Spinal cord (tissue), 10 donors: Measurements from ENCODE around the gene STAM2. TPM values are rescaled to one million over a fixed set of nuclear protein-coding genes. Genes with fewer than 3 reads are reported as not detected.
"Not testable (repeated sequence)": the region's sequence is repeated elsewhere in the genome, so short reads cannot be mapped to it uniquely, and the experiment has no call there.

Experiments used
- DNase-seq, 6 donors: peaks; one replicate each; pipeline versions ENCODE4 v3.0.0 to v3.0.0-alpha.2; 2013 to 2015; ENCODE audit warnings: low spot score in 6 of 6, low read depth in 4 of 6
- H3K27ac ChIP-seq: one replicate; pipeline ENCODE4 v1.5.1; 2013; ENCODE audit warnings: low read depth, low read length, control low read depth
- H3K27me3 ChIP-seq: one replicate; pipeline ENCODE4 v1.6.1; 2013; ENCODE audit warnings: low read length; ENCODE audit not compliant: control insufficient read depth, insufficient read depth
- H3K36me3 ChIP-seq: one replicate; pipeline ENCODE4 v1.6.1; 2013; ENCODE audit warnings: low read length; ENCODE audit not compliant: control insufficient read depth, insufficient read depth
- H3K4me1 ChIP-seq: one replicate; pipeline ENCODE4 v1.6.1; 2013; ENCODE audit warnings: low read length; ENCODE audit not compliant: control insufficient read depth, insufficient read depth
- H3K4me3 ChIP-seq: one replicate; pipeline ENCODE4 v1.5.1; 2013; ENCODE audit warnings: low read depth, low read length, control low read depth
- H3K9me3 ChIP-seq: one replicate; pipeline ENCODE4 v1.6.1; 2013; ENCODE audit warnings: low read length; ENCODE audit not compliant: control insufficient read depth, insufficient read depth
- WGBS: methylation state at CpG from one replicate; pipeline ENCODE4 v1.1.5; 2013; ENCODE audit warnings: missing lambda C conversion rate; ENCODE audit not compliant: insufficient coverage; 5-methylcytosine and 5-hydroxymethylcytosine counted together
- polyA plus RNA-seq, 2 donors: library from polyadenylated mRNA; unstranded; fragments of 120-200 nt; gene quantifications; one replicate each; pipeline ENCODE4 v1.2.1, GENCODE V29; 2013; ENCODE audit not compliant: insufficient read length in 2 of 2
- total RNA-seq, 2 donors: library from RNA; depleted of rRNA in 1 of 2; stranded (reverse); fragments of 120-200 nt in 1 of 2; fragments of >200 nt in 1 of 2; gene quantifications; one replicate each; pipeline versions ENCODE4 v1.2.3 to v1.2.4, GENCODE V29; 2013 to 2014
- donor health status: healthy.

Gene STAM2
- total and polyA plus RNA-seq, 4 donors, result 25.4 to 59.7 (median 40.8) TPM

DNA sequence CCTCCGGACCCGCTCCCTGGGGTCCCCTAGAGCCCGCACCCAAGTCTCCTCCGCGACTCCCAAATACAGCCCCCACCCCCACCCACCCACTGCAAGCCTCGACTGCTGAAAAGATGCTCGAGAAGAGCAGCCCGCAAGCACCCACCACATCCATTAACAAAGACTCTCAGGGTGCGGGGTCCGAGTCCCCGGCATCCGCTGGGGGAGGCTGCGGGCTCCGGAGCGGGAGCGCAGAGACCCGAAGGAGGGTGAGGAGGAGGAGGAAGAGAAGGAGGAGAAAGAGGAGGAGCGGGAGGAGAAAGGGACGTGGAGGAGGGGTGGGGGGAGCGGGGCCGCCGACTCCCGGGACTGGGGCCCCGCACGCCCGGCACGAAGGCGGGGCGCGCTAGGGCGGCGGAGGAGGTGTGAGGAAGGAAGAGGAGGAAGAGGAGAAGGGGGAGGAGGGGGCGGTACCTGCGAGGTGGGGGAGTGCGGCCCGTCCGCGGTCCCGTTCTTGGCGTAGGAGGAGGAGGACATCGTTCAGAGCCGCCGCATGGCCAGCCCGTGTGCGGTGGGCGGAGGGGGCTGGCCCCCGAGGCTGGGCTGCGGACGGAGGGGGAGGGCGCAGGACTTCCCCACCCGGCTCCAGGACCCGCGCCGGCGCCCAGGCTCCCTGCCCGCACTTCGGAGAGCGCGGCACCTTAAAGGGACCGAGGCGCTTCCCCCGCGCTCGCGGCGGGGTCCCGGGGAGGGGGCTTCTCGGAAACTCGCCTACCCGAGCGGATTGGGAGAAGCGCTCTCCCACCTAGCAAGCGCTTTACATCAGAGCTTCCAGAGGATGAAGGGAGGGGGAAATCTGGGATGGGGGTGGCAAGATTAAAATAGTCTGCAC, 76.8 kb downstream of the STAM2 start, which contains the start of gene CACNB4:
CACNB4 (minus strand) TSS at position 549 of the 871 bp plus-strand sequence.
- H3K27ac ChIP-seq, result peak within 1 kb of the TSS; percentile 22
- DNase-seq, result peak in 3 of 6 donors; percentile 13 to 76 (median 73)
- H3K36me3 ChIP-seq, result no peaks in the 10 kb centered on the region
- peaks cover 15% of the 10 kb centered on the region for H3K4me1 ChIP-seq
- 0% methylated on average over 65 of the region's 73 CpGs for WGBS
- peaks cover 21% of the 10 kb centered on the region for H3K27me3 ChIP-seq
- H3K4me3 ChIP-seq, result peak within 1 kb of the TSS; percentile 69
- H3K9me3 ChIP-seq, result no peaks in the 10 kb centered on the region

DNA sequence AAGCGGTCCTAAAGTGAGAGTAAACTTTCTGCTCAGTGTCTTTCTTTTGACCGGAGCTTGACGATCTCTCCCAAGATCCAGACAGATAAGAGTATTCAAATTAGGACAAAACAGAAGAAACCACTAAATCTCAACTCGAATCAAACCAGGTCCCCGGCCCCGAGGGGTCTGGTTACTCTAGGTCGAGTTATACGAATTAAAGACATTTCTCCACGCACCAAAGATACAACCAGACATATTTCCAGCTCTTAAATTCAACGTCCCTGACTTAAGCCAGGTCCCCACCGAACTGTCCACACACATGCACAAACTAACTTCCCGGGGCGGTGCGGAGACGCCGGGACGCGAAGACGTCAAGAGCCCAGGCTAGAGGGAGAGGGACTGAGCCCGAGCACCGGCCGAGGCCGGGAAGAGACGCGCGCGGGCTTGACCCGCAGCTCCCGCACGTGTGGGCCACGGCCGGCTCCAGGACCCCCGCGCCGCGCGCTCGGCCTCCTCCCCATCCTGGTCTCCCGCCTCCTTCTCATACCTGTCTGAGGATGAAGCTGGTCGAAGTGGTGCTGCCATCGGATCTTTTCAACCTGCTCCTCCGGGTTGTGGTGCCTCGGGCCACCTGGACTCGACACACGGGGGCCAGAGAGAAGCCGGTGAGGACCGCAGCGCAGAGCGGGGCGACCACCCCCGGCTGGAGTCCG, 77.6 kb downstream of the STAM2 start:
- H3K4me3 ChIP-seq, result peak overlapping the region; percentile 69
- peaks cover 15% of the 10 kb centered on the region for H3K4me1 ChIP-seq
- no peak overlapping the region for H3K27ac ChIP-seq
- peak in 3 of 6 donors; percentile 17 to 45 (median 45) for DNase-seq
- no peaks in the 10 kb centered on the region for H3K9me3 ChIP-seq
- peaks cover 21% of the 10 kb centered on the region for H3K27me3 ChIP-seq
- WGBS, result under 1% methylated on average over 52 of the region's 52 CpGs
- H3K36me3 ChIP-seq, result no peaks in the 10 kb centered on the region

DNA sequence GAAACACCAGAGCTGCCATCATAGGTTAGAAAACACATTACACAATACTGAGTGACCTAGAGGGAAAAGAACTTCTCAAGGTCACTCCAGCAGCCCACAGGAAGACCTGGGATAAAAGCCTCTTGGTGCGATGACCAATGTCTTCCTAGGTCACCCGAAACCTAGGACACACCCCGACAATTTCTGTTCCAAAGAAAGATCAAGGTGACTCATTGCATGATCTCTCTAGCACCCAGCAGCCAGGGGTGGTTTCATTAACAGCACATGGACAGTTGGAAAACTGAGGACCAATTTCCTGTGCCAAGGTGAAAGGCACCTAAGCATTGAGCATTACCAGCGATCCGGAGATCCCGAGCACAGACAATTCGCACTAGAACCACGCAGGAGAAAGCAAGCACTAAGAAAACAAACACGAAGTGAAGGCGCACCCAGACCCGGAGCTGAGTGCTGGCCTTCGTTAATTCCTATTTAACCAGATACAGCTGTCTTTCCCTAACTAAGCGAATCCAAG, 78.2 kb downstream of the STAM2 start:
- DNase-seq, result peak in 1 of 6 donors; percentile 51
- WGBS, result 9% methylated on average over 13 of the region's 13 CpGs
- peaks cover 21% of the 10 kb centered on the region for H3K27me3 ChIP-seq
- peaks cover 15% of the 10 kb centered on the region for H3K4me1 ChIP-seq
- H3K9me3 ChIP-seq, result no peaks in the 10 kb centered on the region
- H3K4me3 ChIP-seq, result peak overlapping the region; percentile 69
- H3K36me3 ChIP-seq, result no peaks in the 10 kb centered on the region
- no peak overlapping the region for H3K27ac ChIP-seq

DNA sequence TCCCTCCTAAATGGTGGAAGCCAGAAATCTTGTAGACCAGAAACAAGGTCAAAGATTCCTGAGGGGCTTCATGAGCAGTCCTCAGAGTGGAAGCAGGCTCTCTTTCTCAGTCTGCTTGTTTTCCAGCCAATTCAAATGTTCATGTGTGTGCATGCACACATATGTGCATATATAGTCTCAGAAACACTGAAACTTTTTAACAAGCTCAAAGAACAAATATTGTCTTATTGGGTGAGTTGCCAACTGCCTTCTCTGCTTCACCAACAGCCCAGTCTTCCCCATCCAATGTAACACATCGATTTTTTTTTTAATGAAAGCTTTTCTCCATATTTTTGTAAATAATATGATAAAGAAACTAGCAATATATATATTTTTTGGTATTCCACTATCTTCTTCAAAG, 80.4 kb downstream of the STAM2 start:
- Histone ChIP-seq H3K27me3 (peaks cover 8% of the 10 kb centered on the region), H3K4me3 (no peak overlapping the region), H3K27ac (no peak overlapping the region), H3K4me1 (peaks cover 15% of the 10 kb centered on the region), H3K9me3 (no peaks in the 10 kb centered on the region), H3K36me3 (no peaks in the 10 kb centered on the region)
- WGBS, result no CpG with 5 or more reads among the region's 1 CpG
- DNase-seq, result peak in 1 of 6 donors; percentile 40

DNA sequence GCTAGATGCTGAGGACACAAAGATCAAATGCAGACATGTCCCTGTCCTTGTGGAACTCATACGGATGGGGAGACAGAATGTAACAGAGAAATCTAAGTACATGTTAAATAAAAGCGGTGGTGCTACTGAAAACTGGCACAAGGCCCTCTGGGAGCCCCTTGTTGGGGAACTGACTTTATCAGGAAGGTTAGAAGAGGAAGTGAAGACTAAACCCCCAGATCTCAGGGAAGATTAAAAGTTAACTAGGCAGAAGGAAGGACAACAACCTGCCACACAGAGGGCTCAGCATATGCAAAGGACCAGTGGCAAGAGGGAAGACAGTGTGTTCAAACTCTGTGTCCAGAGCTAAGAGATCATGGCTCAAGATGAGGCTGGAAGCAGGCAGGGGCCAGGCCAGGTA, 81.5 kb downstream of the STAM2 start:
- peaks cover 9% of the 10 kb centered on the region for H3K4me1 ChIP-seq
- H3K27me3 ChIP-seq, result no peaks in the 10 kb centered on the region
- WGBS, result 100% methylated on average over 2 of the region's 2 CpGs
- H3K36me3 ChIP-seq, result no peaks in the 10 kb centered on the region
- H3K9me3 ChIP-seq, result no peaks in the 10 kb centered on the region
- DNase-seq, result no peak
- H3K27ac ChIP-seq, result no peak overlapping the region
- no peak overlapping the region for H3K4me3 ChIP-seq

DNA sequence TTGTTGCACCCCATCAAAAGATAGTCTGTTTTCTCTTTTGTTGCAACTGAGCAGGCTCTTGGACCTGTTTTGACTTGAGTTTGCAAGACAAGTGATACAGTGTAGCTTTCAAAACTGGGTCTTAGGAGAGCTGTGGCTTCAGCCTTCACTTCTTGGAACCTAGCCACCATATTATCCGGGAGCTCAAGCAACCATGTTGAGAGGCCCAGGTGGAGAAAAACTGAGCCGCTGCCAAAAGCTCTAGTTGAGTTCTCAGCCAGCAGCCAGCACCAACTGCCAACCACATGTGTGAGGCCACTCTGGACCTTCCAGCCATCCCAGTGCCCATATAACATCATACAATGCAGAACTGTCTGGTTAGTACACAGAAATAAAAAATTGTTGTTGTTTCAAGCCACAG, 82.1 kb downstream of the STAM2 start:
- no peak overlapping the region for H3K4me3 ChIP-seq
- no peaks in the 10 kb centered on the region for H3K27me3 ChIP-seq
- 0% methylated on average over 1 of the region's 2 CpGs for WGBS
- H3K27ac ChIP-seq, result no peak overlapping the region
- H3K36me3 ChIP-seq, result no peaks in the 10 kb centered on the region
- H3K9me3 ChIP-seq, result no peaks in the 10 kb centered on the region
- H3K4me1 ChIP-seq, result peaks cover 7% of the 10 kb centered on the region
- DNase-seq, result peak in 2 of 6 donors; percentile 67 to 80

DNA sequence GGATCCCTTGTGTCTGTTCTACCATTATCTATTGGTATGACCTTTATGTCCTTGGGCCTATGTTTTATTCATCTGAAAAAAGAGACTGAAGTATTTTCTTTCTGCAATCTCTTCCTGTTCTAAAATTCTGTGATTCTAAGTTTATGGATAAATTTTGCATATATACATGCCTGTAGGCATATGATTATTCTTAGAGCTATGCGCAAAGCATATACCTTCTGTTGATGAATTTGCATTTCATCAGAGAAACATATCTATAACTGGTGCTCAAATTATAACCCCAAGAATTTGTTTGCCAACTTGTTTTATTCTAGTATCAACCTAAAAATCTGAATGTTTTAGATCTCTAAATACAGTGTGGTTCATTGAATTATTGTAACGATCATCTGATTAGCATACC, 83.5 kb downstream of the STAM2 start:
- Histone ChIP-seq H3K36me3 (no peaks in the 10 kb centered on the region), H3K4me3 (no peak overlapping the region), H3K27ac (no peak overlapping the region), H3K27me3 (no peaks in the 10 kb centered on the region), H3K4me1 (no peaks in the 10 kb centered on the region), H3K9me3 (no peaks in the 10 kb centered on the region)
- peak in 1 of 6 donors; percentile 15 for DNase-seq
- WGBS, result no CpG with 5 or more reads among the region's 2 CpGs

DNA sequence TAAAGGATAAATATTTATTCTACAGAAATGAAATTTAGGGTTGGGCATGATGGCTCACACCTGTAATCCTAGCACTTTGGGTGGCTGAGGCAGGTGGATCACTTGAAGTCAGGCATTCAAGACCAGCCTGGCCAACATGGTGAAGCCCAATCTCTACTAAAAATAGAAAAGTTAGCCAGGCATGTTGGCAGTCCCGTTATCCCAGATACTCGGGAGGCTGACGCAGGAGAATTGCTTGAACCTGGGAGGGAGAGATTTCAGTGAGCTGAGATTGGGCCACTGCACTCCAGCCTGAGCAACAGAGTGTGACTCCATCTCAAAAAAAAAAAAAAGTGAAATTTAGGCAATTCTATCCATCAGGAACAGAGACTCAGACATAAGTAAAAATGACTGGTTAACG, 84.8 kb downstream of the STAM2 start:
- WGBS, result 43% methylated on average over 1 of the region's 4 CpGs
- not testable (repeated sequence) for H3K4me3 ChIP-seq, H3K4me1 ChIP-seq, H3K27ac ChIP-seq, H3K27me3 ChIP-seq, H3K36me3 ChIP-seq, DNase-seq, H3K9me3 ChIP-seq

DNA sequence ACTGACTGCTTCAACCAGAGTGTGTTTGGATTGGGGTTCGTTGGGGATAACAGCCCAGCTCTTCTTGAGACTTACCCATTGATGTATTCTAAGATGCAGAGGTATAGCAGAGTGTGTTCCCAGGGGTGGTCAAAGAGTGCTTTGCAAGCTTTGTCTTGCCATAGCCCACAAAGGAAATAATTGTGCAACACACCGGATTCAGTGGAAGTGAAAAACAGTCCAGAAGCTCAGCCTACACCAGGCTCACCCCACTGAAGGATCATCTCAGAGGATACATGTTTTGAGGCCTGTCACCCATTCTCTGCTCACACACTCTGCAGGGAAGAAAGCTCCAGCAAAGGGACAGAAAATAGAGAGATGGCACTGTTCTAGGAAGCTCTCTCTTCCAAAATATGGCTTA, 86.3 kb downstream of the STAM2 start:
- Histone ChIP-seq H3K27ac (no peak overlapping the region), H3K27me3 (no peaks in the 10 kb centered on the region), H3K4me1 (no peaks in the 10 kb centered on the region), H3K4me3 (no peak overlapping the region), H3K36me3 (no peaks in the 10 kb centered on the region), H3K9me3 (no peaks in the 10 kb centered on the region)
- no peak for DNase-seq
- 81% methylated on average over 2 of the region's 2 CpGs for WGBS
